OCI-M1 (cell line): ENCODE results near the gene GRK5.
"Not testable (repeated sequence)": the region's sequence is repeated elsewhere in the genome, so short reads cannot be mapped to it uniquely, and the experiment has no call there.

ENCODE experiments used
- DNase-seq: peaks from one replicate; lab custom pipeline; 2025; lab: John Stamatoyannopoulos, UW

Gene GRK5

GRCh38 chr10:119207366-119207666, at the start of gene GRK5:
Gene GRK5 (plus strand): TSS chr10:119207571. CDS start chr10:119207918, 347 bp downstream.
- peak; percentile 95 for DNase-seq

DNA sequence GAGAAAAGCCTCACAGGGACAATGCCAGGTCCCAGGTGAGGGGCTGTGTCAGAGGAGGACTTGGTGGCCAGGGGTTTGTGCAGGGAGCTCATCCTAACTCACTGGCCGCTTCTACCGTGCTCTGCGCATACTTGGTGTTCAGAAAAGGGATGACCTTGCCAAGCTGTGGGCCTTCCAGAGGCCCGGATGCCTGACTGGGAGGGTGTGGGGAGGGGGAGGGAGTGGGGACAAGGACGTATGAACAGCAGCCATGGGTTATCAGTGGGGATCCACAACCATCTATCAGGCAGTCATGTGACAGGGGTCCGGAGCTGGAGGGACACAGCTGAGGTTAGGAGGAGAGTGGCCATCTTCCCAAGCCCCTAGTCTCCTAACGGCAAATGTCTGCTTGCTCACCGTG, 48.0 kb upstream of the GRK5 start:
- DNase-seq: no peak

GRCh38 chr10:119161680-119162451, 45.5 kb upstream of the GRK5 start:
- peak; percentile 53 for DNase-seq

DNA sequence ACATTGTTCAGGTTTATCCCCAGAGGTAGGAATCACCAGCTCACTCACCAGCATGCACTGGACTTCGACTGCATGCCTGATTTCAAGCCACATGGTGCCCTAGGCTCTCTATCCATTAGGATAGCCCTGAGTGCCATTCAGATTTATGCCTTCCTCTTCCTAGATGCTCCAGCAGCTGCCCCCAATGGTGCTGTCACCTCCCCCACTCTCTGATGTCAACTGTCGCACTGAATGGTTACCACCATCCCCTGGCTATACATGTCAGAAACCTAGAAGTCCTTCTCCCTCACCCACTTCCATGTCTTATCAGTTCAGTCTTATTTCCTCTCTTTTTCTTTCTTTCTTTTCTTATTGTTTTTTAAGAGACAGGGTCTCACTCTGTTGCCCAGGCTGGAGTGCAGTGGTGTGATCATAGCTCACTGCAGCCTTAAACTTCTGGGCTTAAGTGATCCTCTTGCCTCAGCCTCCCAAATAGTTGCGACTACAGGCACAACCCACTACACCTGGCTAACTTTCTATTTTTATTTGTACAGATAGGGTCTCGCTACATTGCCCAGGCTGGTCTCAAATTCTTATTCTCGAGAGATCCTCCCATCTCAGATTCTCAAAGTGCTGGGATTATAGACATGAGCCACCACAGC, 44.8 kb upstream of the GRK5 start:
- DNase-seq: peak; percentile 10

GRCh38 chr10:119165171-119166117, 41.9 kb upstream of the GRK5 start, which contains the start of gene SFXN4:
Gene SFXN4 (minus strand): TSS chr10:119165714. CDS start chr10:119165647, 67 bp downstream.
- peak; percentile 89 for DNase-seq

GRCh38 chr10:119166118-119166500, 41.3 kb upstream of the GRK5 start:
- no peak for DNase-seq

- DNase-seq: peak; percentile 29
Observed at GRCh38 chr10:119166564-119166963, 40.8 kb upstream of the GRK5 start.

DNA sequence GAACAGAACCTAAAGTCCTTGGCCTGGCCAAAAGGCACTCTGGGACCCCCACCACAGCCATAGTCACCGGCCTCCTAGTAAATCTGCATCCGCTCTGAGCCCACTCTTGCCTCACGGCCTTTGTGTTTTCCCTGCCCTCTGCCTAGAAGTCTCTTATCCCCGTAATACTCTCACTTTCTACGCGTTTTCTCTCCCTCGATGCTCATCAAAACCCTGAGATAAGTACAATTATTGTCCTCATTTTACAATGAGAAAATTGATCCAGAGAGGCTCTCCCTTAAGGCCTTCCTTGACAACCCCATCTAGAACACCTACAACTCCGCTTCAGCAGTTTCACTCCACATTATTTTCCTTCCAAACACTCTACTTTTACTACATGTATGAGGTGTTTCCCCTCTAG, 40.3 kb upstream of the GRK5 start:
- no peak for DNase-seq

GRCh38 chr10:119174109-119174508, 33.3 kb upstream of the GRK5 start:
- DNase-seq: no peak

DNA sequence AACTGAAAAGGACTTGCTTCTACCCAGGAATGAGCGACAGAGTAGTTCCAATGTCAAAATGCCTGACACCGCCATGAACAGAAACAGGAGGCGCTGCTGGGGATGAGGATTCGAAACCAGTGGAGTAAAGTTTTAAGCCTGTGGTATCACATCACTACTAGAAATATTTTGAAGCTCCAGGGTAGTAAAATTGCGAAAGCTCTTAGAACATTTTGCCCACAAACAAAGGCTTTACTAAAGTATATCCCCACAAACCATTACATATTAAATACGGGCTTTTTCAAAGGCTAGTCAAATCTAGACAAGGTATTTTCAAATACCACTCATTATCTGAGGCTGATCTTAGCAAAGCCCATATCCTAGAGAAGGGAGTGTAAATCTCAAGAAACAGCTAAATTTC, 31.2 kb upstream of the GRK5 start:
- DNase-seq: no peak

DNA sequence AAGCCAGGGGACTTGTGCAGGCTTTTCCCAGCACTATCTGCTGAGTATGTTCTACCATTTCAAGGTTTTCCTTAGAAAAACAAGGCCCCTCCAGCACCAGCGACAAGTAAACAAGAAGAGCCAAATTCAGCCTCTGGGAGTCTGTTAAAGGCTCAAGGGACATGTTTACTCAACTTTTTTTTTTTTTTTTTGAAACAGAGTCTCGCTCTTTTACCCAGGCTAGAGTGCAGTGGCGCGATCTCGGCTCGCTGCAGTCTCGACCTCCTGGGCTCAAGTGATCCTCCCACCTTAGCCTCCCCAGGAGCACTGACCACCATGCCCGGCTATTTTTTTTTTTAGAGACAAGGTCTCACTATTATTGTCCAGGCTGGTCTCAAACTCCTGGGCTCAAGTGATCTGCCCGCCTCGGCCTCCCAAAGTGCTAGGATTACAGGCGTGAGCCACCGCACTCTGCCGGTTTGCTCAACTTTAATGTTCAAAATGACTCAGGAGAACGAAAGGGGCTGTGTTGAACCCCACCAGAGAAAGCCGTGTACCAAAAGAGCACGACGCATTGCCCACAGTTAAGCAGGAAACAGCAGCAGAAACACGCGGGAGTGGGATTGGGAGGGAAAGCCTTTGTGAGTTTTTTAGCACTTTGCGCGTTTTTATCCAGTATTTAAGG, 29.5 kb upstream of the GRK5 start:
- no peak for DNase-seq

- peak; percentile 97 for DNase-seq
Observed at GRCh38 chr10:119178372-119179119, 28.8 kb upstream of the GRK5 start, which contains the start of gene PRDX3. Gene PRDX3 (minus strand): TSS chr10:119178812. CDS start chr10:119178790, 22 bp downstream.

DNA sequence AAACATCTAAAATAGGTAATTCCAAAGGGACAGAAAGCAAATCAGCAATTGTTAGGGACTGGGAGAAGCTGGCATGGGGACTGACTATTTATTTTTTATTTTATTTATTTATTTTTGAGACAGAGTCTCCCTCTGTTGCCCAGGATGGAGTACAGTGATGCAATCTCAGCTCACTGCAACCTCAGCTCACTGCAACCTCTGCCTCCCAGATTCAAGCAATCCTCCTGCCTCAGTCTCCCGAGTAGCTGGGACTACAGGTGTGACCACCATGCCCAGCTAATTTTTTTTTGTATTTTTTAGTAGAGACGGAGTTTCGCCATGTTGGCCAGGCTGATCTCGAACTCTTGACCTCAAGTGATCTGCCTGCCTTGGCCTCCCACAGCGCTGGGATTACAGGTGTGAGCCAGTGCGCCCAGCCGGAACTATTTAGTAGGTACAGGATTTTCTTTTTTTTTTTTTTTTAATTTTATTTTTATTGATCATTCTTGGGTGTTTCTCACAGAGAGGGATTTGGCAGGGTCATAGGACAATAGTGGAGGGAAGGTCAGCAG, 26.4 kb upstream of the GRK5 start:
- not testable (repeated sequence) for DNase-seq

- no peak for DNase-seq
Observed at GRCh38 chr10:119183664-119184412, 23.5 kb upstream of the GRK5 start.

- DNase-seq: peak; percentile 81
Observed at GRCh38 chr10:119189811-119190282, 17.5 kb upstream of the GRK5 start.

- no peak for DNase-seq
Observed at GRCh38 chr10:119190353-119190752, 17.0 kb upstream of the GRK5 start.

GRCh38 chr10:119190954-119191785, 16.2 kb upstream of the GRK5 start:
- peak; percentile 67 for DNase-seq

DNA sequence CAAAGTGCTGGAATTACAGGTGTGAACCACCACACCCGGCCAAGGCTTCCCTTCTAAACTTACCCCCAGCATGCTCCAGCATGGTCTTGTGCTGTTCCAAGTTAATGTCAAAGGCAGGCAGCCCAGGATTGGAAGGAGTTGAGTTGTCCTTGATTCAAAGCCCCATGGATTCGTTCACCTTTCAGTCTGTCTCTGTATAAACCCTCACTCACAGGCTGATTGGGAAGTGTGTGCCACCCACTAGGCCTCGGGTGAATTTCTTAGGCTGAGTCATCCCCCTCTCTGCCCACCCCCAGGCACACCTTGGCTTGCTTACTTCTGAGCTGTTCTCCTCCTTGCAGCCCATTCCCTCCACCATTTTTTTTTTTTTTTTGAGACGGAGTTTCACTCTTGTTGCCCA, 15.5 kb upstream of the GRK5 start:
- DNase-seq: no peak

GRCh38 chr10:119197921-119198320, 9.4 kb upstream of the GRK5 start:
- DNase-seq: no peak
